ENCODE measurements around the gene NEDD8. TPM values are rescaled to one million over a fixed set of nuclear protein-coding genes. Genes with fewer than 3 reads are reported as not detected.
"Not testable (repeated sequence)": the region's sequence is repeated elsewhere in the genome, so short reads cannot be mapped to it uniquely, and the experiment has no call there.

NEDD8 gene
- total RNA-seq, 4 donors from 2014 or later = 44.1 to 77.6 (median 67.9) TPM

DNA sequence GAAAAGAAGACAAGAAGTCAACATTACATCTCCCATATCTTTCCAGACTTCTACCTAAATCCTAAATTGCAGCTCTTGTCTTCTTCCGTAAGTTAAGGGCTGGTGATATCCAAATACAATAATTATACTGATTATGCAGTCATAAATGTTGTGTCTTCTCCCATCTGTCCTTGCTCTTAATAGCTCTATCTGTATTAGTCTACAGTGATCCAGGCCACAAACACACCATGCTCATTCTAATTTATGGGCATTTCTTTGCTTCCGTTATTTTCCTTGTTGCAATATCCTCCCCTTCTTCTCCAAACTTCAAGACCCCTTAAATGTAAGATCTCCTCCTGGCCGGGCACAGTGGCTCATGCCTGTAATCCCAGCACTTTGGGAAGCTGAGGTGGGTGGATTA, 12.6 kb downstream of the NEDD8 start:
- peaks cover 0 to 4% (median 0%) of the 10 kb centered on the region in 3 donors for H3K36me3 ChIP-seq
- no peak for DNase-seq
- H3K4me1 ChIP-seq = peaks cover 0 to 6% (median under 1%) of the 10 kb centered on the region in 4 donors
- no peaks in the 10 kb centered on the region for H3K9me3 ChIP-seq
- TF ChIP-seq, protein P1, sequence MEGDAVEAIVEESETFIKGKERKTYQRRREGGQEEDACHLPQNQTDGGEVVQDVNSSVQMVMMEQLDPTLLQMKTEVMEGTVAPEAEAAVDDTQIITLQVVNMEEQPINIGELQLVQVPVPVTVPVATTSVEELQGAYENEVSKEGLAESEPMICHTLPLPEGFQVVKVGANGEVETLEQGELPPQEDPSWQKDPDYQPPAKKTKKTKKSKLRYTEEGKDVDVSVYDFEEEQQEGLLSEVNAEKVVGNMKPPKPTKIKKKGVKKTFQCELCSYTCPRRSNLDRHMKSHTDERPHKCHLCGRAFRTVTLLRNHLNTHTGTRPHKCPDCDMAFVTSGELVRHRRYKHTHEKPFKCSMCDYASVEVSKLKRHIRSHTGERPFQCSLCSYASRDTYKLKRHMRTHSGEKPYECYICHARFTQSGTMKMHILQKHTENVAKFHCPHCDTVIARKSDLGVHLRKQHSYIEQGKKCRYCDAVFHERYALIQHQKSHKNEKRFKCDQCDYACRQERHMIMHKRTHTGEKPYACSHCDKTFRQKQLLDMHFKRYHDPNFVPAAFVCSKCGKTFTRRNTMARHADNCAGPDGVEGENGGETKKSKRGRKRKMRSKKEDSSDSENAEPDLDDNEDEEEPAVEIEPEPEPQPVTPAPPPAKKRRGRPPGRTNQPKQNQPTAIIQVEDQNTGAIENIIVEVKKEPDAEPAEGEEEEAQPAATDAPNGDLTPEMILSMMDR (IDR thresholded peaks at IDR 0.05) = no peak
- TF ChIP-seq POLR2A (IDR thresholded peaks at IDR 0.05) = no peak
- H3K27ac ChIP-seq = no peak overlapping the region
- H3K4me3 ChIP-seq = no peak overlapping the region
- no peaks in the 10 kb centered on the region for H3K27me3 ChIP-seq

DNA sequence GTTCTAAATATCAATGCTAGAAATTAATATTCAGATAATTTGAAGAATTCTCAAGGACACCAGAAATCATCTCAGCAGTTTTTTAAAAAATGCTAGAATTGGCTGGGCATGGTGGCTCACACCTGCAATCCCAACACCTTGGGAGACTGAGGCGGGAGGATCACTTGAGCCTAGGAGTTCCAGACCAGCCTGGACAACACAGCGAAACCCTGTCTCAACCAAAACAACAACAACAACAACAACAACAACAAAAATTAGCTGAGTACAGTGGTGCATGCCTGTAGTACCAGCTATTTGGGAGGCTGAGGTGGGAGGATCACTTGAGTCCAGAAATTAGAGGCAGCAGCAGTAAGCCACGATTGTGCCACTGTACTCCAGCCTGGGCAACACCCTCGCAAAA, 13.1 kb downstream of the NEDD8 start:
- H3K27me3 ChIP-seq = no peaks in the 10 kb centered on the region
- H3K4me1 ChIP-seq = peaks cover 0 to 6% (median 3%) of the 10 kb centered on the region in 4 donors
- H3K27ac ChIP-seq = no peak overlapping the region
- peaks cover 0 to 4% (median 0%) of the 10 kb centered on the region in 3 donors for H3K36me3 ChIP-seq
- no peak for DNase-seq
- TF ChIP-seq, protein P1 (IDR thresholded peaks at IDR 0.05) = no peak
- TF ChIP-seq POLR2A (IDR thresholded peaks at IDR 0.05) = no peak
- H3K4me3 ChIP-seq = no peak overlapping the region
- no peaks in the 10 kb centered on the region for H3K9me3 ChIP-seq

GRCh38 chr14:24216876-24217275, 15.3 kb downstream of the NEDD8 start:
- not testable (repeated sequence) for H3K36me3 ChIP-seq, H3K4me3 ChIP-seq, H3K27ac ChIP-seq, H3K27me3 ChIP-seq, H3K9me3 ChIP-seq, DNase-seq
- H3K4me1 ChIP-seq = peaks cover 0 to 20% (median 3%) of the 10 kb centered on the region in 4 donors

DNA sequence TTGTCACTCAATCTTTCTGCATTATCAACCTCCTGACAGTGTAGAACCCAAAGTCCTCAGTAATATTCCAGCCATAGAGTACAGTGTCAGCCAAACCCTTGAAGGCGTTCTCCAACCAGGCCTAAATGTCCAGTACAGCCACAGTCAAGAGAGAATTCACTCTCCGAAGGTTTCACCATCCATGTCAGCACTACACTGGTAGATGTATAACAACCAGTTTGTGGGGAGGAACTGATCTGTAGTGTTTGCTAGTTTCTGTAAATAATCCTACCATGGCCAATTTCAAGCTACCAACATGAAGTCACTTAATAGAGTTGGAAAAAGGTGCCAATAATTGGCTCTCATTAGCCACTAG, 15.8 kb downstream of the NEDD8 start:
- no peaks in the 10 kb centered on the region for H3K27me3 ChIP-seq
- no peak for TF ChIP-seq POLR2A (IDR thresholded peaks at IDR 0.05)
- TF ChIP-seq, protein P1 (IDR thresholded peaks at IDR 0.05) = no peak
- no peaks in the 10 kb centered on the region for H3K9me3 ChIP-seq
- H3K4me3 ChIP-seq = peak overlapping the region in 3 of 4 donors; percentile 62 to 90 (median 73)
- DNase-seq = no peak
- H3K36me3 ChIP-seq = peaks cover 0 to 7% (median 0%) of the 10 kb centered on the region in 3 donors
- H3K27ac ChIP-seq = peak overlapping the region; percentile 89 to 97 (median 94)
- H3K4me1 ChIP-seq = peaks cover 0 to 22% (median 3%) of the 10 kb centered on the region in 4 donors

DNA sequence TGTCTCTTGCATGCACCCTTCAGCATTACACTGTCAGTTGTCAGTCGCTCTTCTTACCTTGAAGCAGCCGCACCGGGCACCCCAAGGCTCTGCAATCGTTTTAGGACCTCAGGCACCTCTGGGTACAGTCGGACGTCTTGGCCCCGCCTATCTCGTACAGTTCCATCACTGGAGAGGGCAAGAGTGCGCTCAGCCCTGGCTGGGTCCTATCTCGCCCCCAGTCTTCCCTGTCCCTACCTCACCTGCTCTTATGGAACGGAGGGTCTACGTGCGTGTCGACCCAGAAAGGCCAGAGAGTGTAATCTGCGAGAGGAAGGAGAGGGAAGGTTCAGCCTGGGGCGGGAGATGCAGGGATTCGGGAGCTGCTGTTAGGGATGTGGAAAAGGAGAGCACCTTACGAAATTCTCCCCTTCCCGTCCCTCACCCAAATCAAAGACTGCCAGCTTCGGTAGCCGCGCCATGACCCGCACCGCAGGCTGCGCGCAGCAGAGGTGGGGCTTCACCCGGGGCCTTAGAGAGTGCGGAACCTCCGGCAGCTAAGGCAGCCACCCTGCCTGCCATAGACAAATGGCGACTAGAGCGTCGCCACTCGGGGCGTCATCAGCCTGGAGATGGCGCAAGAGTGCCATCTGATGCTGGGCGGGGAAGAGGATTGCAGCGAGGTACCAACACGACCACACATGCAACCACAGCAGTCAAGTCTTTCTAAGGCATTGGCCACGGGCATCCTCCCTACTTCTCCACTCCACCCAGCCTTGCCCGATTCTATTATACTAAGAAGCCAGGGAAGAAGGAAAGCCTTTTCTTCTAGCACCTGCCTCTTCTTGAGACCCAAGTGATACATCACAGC, 16.4 kb downstream of the NEDD8 start, which contains the start of gene MDP1:
Gene MDP1 (minus strand): TSS at position 572 of the 850 bp plus-strand sequence. CDS start 111 bp downstream, at position 461.
- peak; percentile 67 to 76 for TF ChIP-seq POLR2A (IDR thresholded peaks at IDR 0.05)
- TF ChIP-seq, protein P1 (IDR thresholded peaks at IDR 0.05) = peak; percentile 26 to 69 (median 56)
- no peaks in the 10 kb centered on the region for H3K9me3 ChIP-seq
- DNase-seq = peak; percentile 84 to 94 (median 89)
- peak within 1 kb of the TSS; percentile 62 to 90 (median 69) for H3K4me3 ChIP-seq
- H3K27me3 ChIP-seq = no peaks in the 10 kb centered on the region
- H3K36me3 ChIP-seq = peaks cover 0 to 12% (median 0%) of the 10 kb centered on the region in 3 donors
- H3K4me1 ChIP-seq = peaks cover 0 to 22% (median 3%) of the 10 kb centered on the region in 4 donors
- H3K27ac ChIP-seq = peak within 1 kb of the TSS; percentile 89 to 97 (median 94)
